NCI-H2029 treated with DMSO at 0.1 percent for 48 hours (cell line): ENCODE measurements around the gene SLC30A10.
"Not testable (repeated sequence)": the region's sequence is repeated elsewhere in the genome, so short reads cannot be mapped to it uniquely, and the experiment has no call there.

ENCODE experiments used
- DNase-seq: peaks from one replicate; lab custom pipeline; 2025; lab: John Stamatoyannopoulos, UW

Gene SLC30A10

DNA sequence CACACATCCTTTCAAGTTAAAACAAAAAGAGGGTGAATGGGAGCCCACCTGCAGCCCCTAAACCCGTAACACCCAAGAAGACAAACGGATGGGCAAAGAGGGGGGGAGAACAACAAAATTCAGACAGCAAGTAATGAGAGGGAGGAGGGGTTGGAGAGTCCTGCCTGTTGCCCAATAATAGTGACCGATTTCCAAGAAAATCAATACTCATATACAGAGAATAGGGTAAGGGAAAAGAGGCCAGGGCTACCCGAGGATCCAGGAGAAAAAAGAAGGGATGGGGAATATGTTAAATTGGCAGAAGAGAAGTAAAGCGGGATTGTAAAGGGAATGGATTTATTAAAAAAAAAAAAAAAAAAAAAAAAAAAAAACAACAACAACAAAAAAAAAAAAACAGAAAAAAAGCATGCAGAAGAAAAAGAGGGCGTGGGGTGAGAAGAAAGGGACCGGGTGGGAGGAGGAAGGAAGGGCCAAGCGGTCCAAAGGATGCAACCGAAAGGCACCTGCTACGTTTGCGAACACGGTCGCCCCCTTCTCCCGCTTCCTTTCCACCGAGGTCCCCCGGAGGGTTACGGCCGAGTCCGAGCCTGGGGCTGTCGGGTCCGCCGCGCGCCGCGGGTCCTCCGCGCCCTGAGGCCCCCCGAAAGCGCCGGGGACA is 930 bp downstream of the SLC30A10 start:
- DNase-seq, result no peak

GRCh38 chr1:219926363-219926998 is 1.9 kb downstream of the SLC30A10 start:
- no peak for DNase-seq

DNA sequence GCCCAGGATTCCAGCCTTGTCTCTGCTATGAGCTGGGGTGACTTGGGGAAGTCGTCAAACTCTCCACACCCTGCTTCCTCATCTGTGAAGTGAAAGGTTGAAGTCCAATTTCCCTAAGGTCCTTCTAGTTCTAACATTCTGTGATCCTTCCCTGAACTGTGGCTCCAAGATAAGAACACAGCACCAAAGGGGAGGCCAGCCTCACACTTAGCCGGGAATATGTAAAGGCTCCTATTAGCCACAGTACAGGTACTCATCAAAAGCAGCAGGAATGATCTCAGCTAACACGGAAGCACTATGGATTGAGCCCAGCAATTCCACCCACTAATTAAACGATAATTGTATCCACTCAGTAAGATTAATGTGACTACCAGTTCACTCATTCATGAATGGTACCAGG is 4.0 kb downstream of the SLC30A10 start:
- DNase-seq, result no peak

- no peak for DNase-seq
Observed at GRCh38 chr1:219917851-219918466, 10.4 kb downstream of the SLC30A10 start.

GRCh38 chr1:219917281-219917680 is 11.1 kb downstream of the SLC30A10 start:
- no peak for DNase-seq

GRCh38 chr1:219916257-219916656 is 12.1 kb downstream of the SLC30A10 start:
- no peak for DNase-seq

DNA sequence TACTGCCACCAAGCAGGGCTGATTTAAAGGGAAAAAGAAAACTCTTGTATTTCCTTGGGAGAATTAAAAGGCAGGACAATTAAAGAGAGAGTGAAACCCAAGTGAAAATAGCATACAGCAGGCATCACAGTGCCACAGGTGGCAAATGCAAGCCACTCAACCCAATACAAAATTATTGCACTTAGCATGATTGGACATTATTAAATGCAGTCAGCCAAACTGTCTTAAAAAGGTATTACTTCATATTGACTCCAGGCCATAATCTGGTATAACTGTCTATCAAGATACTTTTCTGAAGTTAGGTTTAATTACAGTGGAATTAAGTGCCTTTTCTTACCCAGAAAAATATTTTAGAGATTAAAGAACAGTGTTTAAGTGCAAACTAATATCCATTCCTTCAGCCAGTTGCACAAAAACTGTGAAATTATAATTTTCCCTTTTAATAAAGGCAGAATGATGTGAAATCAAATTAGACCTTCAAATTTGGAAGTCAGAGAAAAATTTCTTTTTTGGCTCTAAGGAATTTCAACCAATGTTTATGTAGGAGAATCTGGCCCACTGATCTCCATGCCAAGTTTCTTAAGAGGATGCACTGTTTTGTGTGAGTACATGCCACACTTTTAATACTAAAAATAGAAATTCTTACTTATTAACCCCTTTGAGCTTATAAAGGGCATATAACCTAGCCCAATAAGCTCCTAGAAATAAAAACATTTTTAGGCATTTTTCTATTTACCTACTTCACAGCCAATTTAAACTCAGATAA is 15.2 kb downstream of the SLC30A10 start:
- no peak for DNase-seq

GRCh38 chr1:219910716-219911115 is 17.6 kb downstream of the SLC30A10 start:
- DNase-seq, result no peak

DNA sequence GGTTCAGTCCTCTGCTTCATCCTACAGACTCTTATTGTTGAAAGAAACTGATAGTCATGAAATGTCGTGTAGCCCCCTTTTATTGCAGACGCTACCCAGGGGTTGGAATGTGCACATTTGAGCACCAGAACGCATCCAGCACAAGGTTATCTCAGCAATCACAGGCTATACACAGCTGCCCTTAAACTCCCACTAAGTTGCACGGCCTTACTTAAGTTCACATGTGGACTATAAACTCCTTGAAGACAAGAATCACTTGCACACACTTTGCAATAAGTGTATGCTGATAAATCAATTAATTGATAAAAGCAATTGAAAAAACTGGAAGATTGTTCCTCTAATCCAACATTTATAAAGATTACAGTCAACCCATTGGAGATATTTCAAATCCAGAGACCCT is 18.9 kb downstream of the SLC30A10 start:
- no peak for DNase-seq

GRCh38 chr1:219908170-219908569 is 20.2 kb downstream of the SLC30A10 start:
- no peak for DNase-seq

DNA sequence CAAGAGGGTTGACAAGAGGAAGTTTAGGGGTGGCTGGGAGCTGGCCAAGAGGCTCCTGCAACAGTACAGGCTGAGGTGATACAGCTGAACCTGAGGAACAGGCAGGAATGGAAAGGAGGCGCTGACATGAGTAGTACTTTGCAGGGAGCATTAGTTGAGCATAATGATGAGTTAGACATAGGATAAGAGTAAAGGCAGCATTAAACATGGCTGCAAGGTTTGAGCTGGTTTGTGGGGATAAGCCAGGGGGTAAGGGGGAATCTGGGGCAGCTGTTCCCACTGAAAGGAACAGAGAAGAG is 20.6 kb downstream of the SLC30A10 start:
- no peak for DNase-seq

- no peak for DNase-seq
Observed at GRCh38 chr1:219906924-219907771, 21.2 kb downstream of the SLC30A10 start.

DNA sequence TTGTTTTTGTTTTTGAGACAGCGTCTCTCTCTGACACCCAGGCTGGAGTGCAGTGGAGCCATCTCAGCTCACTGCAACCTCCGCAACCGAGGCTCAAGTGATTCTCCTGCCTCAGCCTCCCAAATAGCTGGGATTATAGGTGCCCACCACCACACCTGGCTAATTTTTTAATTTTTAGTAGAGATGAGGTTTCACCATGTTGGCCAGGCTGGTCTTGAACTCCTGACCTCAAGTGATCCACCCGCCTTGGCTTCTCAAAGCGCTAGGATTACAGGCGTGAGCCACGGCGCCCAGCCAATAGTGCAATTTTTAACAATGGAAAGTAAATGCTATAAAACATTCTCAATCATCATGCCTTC is 21.8 kb downstream of the SLC30A10 start:
- DNase-seq, result not testable (repeated sequence)

DNA sequence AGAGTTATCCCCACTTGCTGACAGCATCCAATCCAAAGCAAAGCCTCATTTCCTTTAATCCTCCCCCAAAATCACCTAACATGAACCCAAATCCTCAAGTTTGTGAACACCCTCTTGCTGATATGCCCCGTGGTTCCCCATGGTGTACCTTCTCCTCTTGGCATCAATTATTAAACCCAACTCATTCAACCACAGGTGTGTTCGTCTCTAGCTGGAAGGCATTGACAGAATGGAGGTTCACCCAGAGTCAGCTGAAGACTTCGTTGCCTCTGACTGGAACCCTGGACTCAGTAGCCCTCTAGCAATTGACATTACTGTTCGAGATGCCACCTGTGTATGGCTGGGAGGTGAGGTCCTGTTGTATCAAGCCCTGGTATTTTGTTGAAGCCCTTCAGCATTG is 22.8 kb downstream of the SLC30A10 start:
- no peak for DNase-seq

DNA sequence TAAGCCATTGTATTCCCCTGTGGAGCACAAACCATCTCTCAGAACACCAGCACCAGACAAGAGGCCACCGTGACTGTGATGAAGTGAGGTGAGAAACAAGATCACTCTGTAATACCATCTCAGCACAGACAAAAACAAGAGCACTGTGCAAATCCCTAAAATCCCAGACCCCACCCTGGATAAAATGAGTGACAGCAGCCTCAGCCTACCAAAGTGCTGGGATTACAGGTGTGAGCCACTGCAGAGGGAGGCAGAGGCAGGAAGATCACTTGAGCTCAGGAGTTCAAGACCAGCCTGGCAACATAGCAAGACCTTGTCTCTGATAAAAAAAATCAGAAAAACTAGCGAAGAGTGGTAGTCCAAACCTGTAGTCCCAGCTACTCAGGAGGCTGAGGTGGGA is 23.4 kb downstream of the SLC30A10 start:
- DNase-seq, result no peak

- no peak for DNase-seq
Observed at GRCh38 chr1:219903353-219903871, 24.9 kb downstream of the SLC30A10 start.

GRCh38 chr1:219902951-219903350 is 25.4 kb downstream of the SLC30A10 start:
- no peak for DNase-seq

DNA sequence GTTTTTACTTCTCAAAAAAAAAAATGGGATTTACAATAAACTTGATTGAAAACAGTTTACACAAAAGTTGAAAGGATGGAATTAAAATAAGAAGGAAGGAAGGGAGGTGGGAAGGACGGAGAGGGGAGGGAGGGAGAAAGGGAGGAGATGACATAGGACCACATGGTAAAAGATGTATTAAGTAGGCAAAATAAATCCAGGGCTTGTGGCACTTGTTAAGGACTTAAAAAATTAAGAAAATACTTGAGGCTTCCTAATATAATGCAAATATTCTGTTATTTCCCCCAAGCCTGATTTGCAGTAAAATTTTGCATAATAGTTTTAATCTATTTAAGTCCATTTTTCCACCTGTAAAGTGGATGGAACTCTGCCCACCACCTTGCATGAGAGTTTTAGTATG is 27.5 kb downstream of the SLC30A10 start:
- no peak for DNase-seq

GRCh38 chr1:219900201-219900600 is 28.2 kb downstream of the SLC30A10 start:
- DNase-seq, result no peak

DNA sequence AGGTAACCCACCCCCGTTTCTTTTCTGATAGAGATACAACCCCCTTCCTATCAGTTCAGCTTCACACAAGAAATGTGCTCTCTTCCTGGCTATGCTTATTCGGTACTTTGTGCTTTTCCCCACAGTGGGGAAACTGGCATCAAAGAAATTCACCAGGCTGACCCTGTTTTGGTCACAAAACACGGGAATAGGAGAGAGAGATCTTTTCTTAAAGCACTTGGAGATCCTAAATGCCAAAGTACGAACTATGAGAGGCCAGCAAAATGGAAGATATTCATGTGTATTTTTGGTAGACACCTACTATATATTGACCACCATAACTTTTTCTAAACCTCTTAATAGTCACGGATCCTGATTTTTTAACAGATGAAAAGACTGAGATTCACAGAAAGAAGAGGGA is 30.0 kb downstream of the SLC30A10 start:
- no peak for DNase-seq

DNA sequence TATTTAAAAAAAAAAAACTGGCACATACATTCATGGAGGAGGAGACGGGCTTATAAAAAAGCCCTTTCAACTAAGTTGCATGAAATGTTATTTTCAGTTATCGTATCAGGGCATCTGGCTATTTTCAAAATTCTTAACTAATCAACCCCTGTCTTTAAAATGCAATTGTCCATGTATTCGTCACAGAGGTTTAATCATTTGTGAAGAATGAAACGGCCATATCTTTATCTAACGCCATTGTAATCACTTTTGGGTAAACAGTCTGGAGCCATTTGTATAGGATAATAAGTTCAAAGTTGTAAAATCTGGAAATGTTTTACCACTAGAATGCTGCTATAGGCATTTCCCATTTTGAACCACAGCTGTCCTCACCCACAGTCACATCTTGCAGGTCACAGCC is 30.4 kb downstream of the SLC30A10 start:
- no peak for DNase-seq

GRCh38 chr1:219892271-219892670 is 36.1 kb downstream of the SLC30A10 start:
- not testable (repeated sequence) for DNase-seq
